Stimulated activated naive CD8-positive, alpha-beta T cell treated with anti-CD3 and anti-CD28 coated beads, Interleukin-15, amount 100 ng/mL, for 72 hours (primary cell): ENCODE measurements around the gene DNAJC5.
"Not testable (repeated sequence)": the region's sequence is repeated elsewhere in the genome, so short reads cannot be mapped to it uniquely, and the experiment has no call there.

Experiments used
- ATAC-seq: fragments of 150-1000 bp; cut with Tn5 transposase; 2 replicates; pipeline ENCODE4 v1.10.0; 2021; ENCODE audit warnings: mild to moderate bottlenecking, moderate library complexity
- DNase-seq, 2 donors: peaks; one replicate each; pipeline ENCODE4 v3.0.0; 2021 to 2022
- H3K27ac Mint-ChIP-seq, 2 donors: one replicate each; pipeline ENCODE4 v1.8.0; 2022; ENCODE audit warnings: mild to moderate bottlenecking in 2 of 2, mixed read lengths in 2 of 2, moderate library complexity in 2 of 2
- H3K27me3 Mint-ChIP-seq: one replicate; pipeline ENCODE4 v1.8.0; 2022; ENCODE audit warnings: mixed read lengths
- H3K4me1 Mint-ChIP-seq: one replicate; pipeline ENCODE4 v1.8.0; 2022; ENCODE audit warnings: mild to moderate bottlenecking, mixed read lengths
- H3K4me3 Mint-ChIP-seq, 2 donors: one replicate each; pipeline ENCODE4 v1.8.0; 2022; ENCODE audit warnings: mild to moderate bottlenecking in 2 of 2, mixed read lengths in 2 of 2, moderate library complexity in 1 of 2
- H3K9me3 Mint-ChIP-seq, 2 donors: one replicate each; pipeline ENCODE4 v1.8.0; 2022; ENCODE audit warnings: mixed read lengths in 2 of 2

DNAJC5 gene, protein sequence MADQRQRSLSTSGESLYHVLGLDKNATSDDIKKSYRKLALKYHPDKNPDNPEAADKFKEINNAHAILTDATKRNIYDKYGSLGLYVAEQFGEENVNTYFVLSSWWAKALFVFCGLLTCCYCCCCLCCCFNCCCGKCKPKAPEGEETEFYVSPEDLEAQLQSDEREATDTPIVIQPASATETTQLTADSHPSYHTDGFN

GRCh38 chr20:63894358-63895201 is at the start of gene DNAJC5:
Gene DNAJC5, plus strand, starts transcription at chr20:63895126. Its CDS starts 33,220 bp downstream, at chr20:63928346.
- Mint-ChIP-seq H3K9me3 (no peaks in the 10 kb centered on the region), H3K4me1 (peaks cover 46% of the 10 kb centered on the region), H3K4me3 (peak within 1 kb of the TSS; percentile 87 to 92), H3K27ac (peak within 1 kb of the TSS; percentile 92 to 95), H3K27me3 (no peaks in the 10 kb centered on the region)
- peak; percentile 87 for ATAC-seq
- DNase-seq: peak; percentile 96 to 97

GRCh38 chr20:63846128-63846771 is 48.7 kb upstream of the DNAJC5 start:
- DNase-seq: no peak
- ATAC-seq: no peak
- H3K27ac Mint-ChIP-seq: no peak overlapping the region
- peak overlapping the region in 1 of 2 donors; percentile 29 for H3K4me3 Mint-ChIP-seq
- H3K27me3 Mint-ChIP-seq: peaks cover 43% of the 10 kb centered on the region
- no peaks in the 10 kb centered on the region for H3K9me3 Mint-ChIP-seq
- peaks cover 25% of the 10 kb centered on the region for H3K4me1 Mint-ChIP-seq

GRCh38 chr20:63846888-63847236 is 48.1 kb upstream of the DNAJC5 start:
- Mint-ChIP-seq H3K4me1 (peaks cover 30% of the 10 kb centered on the region), H3K4me3 (no peak overlapping the region), H3K27ac (no peak overlapping the region), H3K9me3 (no peaks in the 10 kb centered on the region), H3K27me3 (peaks cover 41% of the 10 kb centered on the region)
- DNase-seq: no peak
- ATAC-seq: no peak

DNA sequence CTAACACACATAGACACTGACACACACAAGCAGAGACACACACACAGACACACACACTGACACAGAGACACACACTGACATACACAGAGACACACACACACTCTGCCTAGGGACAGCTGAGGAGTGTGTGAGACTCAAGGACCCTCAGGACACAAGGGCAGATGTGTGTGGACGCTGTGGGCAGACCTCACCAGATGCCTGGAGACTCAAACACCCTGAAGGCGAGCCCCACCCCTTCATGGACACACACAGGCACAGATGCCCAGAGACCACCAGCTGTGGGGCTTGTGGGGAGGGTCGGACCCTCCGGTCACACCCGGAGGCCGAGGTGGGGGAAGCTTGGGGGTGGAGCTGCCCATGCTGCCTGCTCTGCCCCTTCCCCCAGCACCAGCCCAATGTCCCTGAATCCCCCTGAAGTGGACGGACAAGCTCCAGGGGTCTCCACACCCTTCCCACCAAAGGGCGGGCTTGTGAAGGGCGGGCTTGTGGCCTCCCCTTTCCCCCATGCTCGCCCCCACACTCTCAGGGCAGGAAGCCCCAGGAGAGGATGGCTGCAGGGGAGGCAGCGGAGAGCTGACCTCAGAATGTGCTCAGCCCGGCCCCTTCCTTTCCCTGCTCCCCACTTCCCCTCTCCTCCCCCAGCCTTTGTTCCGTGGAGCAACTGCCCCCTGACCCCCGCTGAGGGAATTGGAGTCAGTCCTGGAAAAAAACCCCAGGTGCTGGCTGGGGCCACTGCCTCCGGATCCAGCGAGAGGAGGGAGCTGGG is 47.5 kb upstream of the DNAJC5 start:
- Mint-ChIP-seq H3K9me3 (no peaks in the 10 kb centered on the region), H3K4me1 (peaks cover 34% of the 10 kb centered on the region), H3K4me3 (no peak overlapping the region), H3K27ac (no peak overlapping the region), H3K27me3 (peaks cover 41% of the 10 kb centered on the region)
- DNase-seq (no peak), ATAC-seq (no peak)

GRCh38 chr20:63848003-63848911 is 46.7 kb upstream of the DNAJC5 start:
- no peak for ATAC-seq
- H3K4me1 Mint-ChIP-seq: peaks cover 36% of the 10 kb centered on the region

DNA sequence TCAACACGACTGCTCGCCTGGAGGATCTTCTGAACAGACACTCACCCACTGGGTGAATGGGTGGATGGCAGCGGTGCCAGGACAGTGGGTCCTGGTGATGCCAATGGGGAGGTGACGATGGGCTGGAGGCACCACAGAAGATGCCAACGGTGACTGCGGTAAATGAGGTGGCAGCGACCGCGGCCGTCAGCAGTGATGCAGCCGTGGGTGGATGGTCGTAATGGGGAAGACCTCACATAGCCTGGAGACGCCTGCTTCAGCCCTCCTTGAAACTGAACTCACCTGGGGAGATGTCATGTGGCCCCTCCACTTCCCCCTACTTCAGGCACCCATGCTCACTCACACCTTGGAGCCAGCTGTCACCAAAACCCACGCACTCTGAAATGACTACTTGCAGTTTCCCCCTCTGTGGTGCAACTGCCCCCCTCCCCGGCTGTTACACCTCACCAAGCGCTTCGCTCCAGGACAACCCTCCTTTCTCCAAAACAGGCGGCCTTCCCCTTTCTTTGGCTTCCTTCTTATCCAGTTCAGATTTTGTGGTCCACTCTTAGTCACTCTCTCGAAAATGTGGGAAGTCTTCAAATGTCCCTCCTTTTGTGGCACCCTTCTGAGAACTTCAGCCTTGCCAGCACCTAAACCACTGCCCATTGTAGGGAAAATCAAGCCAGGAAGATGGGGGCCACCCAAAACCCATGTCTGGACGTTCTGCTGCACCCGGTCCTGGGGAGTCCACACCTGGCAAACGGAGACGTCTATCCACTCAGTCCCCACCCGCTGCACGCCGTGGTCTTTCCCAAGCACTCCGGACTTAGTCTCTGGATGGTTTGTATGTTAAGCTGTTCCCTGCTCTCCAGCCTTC is 44.0 kb upstream of the DNAJC5 start:
- Mint-ChIP-seq H3K27ac (peak overlapping the region in 1 of 2 donors; percentile 43), H3K4me1 (peaks cover 41% of the 10 kb centered on the region), H3K4me3 (peak overlapping the region in 1 of 2 donors; percentile 24), H3K27me3 (peaks cover 20% of the 10 kb centered on the region), H3K9me3 (no peaks in the 10 kb centered on the region)
- DNase-seq: peak; percentile 67 to 82
- ATAC-seq: peak; percentile 96

More at GRCh38 chr20:63848003-63848911, 46.7 kb upstream of the DNAJC5 start:
- H3K27ac Mint-ChIP-seq: no peak overlapping the region
- H3K27me3 Mint-ChIP-seq: peaks cover 39% of the 10 kb centered on the region
- no peak overlapping the region for H3K4me3 Mint-ChIP-seq
- H3K9me3 Mint-ChIP-seq: no peaks in the 10 kb centered on the region
- DNase-seq: no peak

GRCh38 chr20:63851548-63851943 is 43.4 kb upstream of the DNAJC5 start:
- Mint-ChIP-seq H3K27me3 (peaks cover 20% of the 10 kb centered on the region), H3K4me1 (peaks cover 38% of the 10 kb centered on the region)
- H3K27ac Mint-ChIP-seq, H3K4me3 Mint-ChIP-seq, ATAC-seq, H3K9me3 Mint-ChIP-seq, DNase-seq: not testable (repeated sequence)

DNA sequence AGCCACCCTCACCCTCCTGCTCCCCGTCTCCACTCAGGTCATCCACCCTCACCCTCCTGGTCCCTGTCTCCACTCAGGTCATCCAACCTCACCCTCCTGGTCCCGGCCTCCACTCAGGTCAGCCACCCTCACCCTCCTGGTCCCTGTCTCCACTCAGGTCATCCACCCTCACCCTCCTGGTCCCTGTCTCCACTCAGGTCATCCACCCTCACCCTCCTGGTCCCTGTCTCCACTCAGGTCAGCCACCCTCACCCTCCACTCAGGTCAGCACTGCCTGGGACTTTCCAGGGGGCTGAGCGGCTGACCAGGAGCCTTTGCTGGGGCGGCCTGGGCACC is 41.2 kb upstream of the DNAJC5 start:
- H3K27ac Mint-ChIP-seq: peak overlapping the region in 1 of 2 donors; percentile 33
- not testable (repeated sequence) for H3K9me3 Mint-ChIP-seq, H3K4me3 Mint-ChIP-seq, DNase-seq, ATAC-seq
- H3K27me3 Mint-ChIP-seq: peaks cover 20% of the 10 kb centered on the region
- H3K4me1 Mint-ChIP-seq: peaks cover 60% of the 10 kb centered on the region

GRCh38 chr20:63854069-63854765 is 40.7 kb upstream of the DNAJC5 start:
- no peak for DNase-seq
- Mint-ChIP-seq H3K9me3 (no peaks in the 10 kb centered on the region), H3K27me3 (peaks cover 20% of the 10 kb centered on the region), H3K27ac (peak overlapping the region; percentile 33 to 59), H3K4me1 (peaks cover 65% of the 10 kb centered on the region), H3K4me3 (peak overlapping the region in 1 of 2 donors; percentile 59)
- ATAC-seq: no peak

- no peak overlapping the region for H3K4me3 Mint-ChIP-seq
These were observed 40.1 kb upstream of the DNAJC5 start for GRCh38 chr20:63854766-63855362.

GRCh38 chr20:63855363-63856097 is 39.4 kb upstream of the DNAJC5 start:
- Mint-ChIP-seq H3K4me1 (peaks cover 69% of the 10 kb centered on the region), H3K9me3 (no peaks in the 10 kb centered on the region), H3K27ac (peak overlapping the region in 1 of 2 donors; percentile 34), H3K4me3 (no peak overlapping the region), H3K27me3 (peaks cover 17% of the 10 kb centered on the region)
- DNase-seq (no peak), ATAC-seq (no peak)

More at GRCh38 chr20:63854766-63855362, 40.1 kb upstream of the DNAJC5 start:
- H3K4me1 Mint-ChIP-seq: peaks cover 70% of the 10 kb centered on the region
- peak overlapping the region in 1 of 2 donors; percentile 59 for H3K27ac Mint-ChIP-seq
- H3K27me3 Mint-ChIP-seq: peaks cover 20% of the 10 kb centered on the region
- ATAC-seq (no peak), DNase-seq (no peak)
- H3K9me3 Mint-ChIP-seq: no peaks in the 10 kb centered on the region

DNA sequence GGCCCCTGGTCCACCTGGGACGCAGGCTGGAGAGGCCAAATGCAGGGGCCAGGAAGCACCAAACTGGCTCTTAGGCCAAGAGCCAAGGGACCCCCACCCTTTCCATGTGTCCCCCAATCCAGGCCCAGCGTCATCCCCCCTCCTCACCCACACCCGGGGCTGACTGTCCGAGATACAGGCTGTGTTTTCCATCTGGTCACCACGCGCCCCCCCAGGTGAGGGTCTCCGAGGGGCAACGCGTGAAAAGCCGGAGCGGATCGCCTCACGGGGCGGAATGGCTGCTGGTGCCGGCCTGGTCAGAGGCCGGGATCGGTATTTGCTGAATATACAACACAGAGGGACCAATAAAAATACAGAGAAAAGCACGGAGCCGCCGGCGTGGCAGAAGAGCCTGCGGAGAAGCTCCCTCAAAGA is 38.8 kb upstream of the DNAJC5 start:
- Mint-ChIP-seq H3K27ac (no peak overlapping the region), H3K9me3 (no peaks in the 10 kb centered on the region), H3K4me1 (peaks cover 69% of the 10 kb centered on the region), H3K4me3 (no peak overlapping the region), H3K27me3 (peaks cover 12% of the 10 kb centered on the region)
- DNase-seq (no peak), ATAC-seq (no peak)
